Muscle of leg (tissue), 11 donors: ENCODE measurements around the gene CDKL4. TPM values are rescaled to one million over a fixed set of nuclear protein-coding genes. Genes with fewer than 3 reads are reported as not detected.

Experiments
- DNase-seq: peaks from one replicate; pipeline ENCODE4 v3.0.0; 2013
- H3K27ac ChIP-seq: one replicate; pipeline ENCODE4 v1.5.1; 2013; ENCODE audit warnings: mild to moderate bottlenecking, low read length, control low read depth
- H3K27me3 ChIP-seq: one replicate; pipeline ENCODE4 v1.6.1; 2013; ENCODE audit warnings: low read length; ENCODE audit not compliant: control insufficient read depth, insufficient read depth
- H3K36me3 ChIP-seq: one replicate; pipeline ENCODE4 v1.6.1; 2013; ENCODE audit warnings: low read length; ENCODE audit not compliant: control insufficient read depth, insufficient read depth
- H3K4me1 ChIP-seq: one replicate; pipeline ENCODE4 v1.6.1; 2013; ENCODE audit warnings: low read length; ENCODE audit not compliant: control insufficient read depth, insufficient read depth
- H3K4me3 ChIP-seq: one replicate; pipeline ENCODE4 v1.5.1; 2013; ENCODE audit warnings: low read length, control low read depth
- H3K9me3 ChIP-seq: replicated peaks from 2 replicates; pipeline ENCODE4 v1.6.1; 2013; ENCODE audit warnings: low read depth, low read length; ENCODE audit not compliant: control insufficient read depth
- WGBS: methylation state at CpG from one replicate; pipeline ENCODE4 v1.1.5; 2013; ENCODE audit warnings: missing lambda C conversion rate; ENCODE audit not compliant: insufficient coverage; 5-methylcytosine and 5-hydroxymethylcytosine counted together
- polyA plus RNA-seq, 8 donors: library from polyadenylated mRNA; unstranded; fragments of 120-200 nt; gene quantifications; one replicate each; pipeline versions ENCODE4 v1.2.1 to v1.2.3, GENCODE V29; 2013; ENCODE audit warnings: inconsistent platforms in 1 of 8, low replicate concordance in 1 of 8; ENCODE audit not compliant: insufficient read length in 8 of 8, insufficient read depth in 1 of 8
- total RNA-seq: library from RNA; stranded (reverse); fragments of 120-200 nt; gene quantifications from one replicate; pipeline ENCODE4 v1.2.4, GENCODE V29; 2013

CDKL4 gene
- total and polyA plus RNA-seq, 9 donors: 0.14 to 3.2 (median 0.27) TPM; not detected in 2

GRCh38 chr2:39136799-39137198, 107.0 kb downstream of the CDKL4 start:
- no peaks in the 10 kb centered on the region for H3K36me3 ChIP-seq
- no CpG with 5 or more reads among the region's 5 CpGs for WGBS
- H3K27me3 ChIP-seq: no peaks in the 10 kb centered on the region
- H3K4me3 ChIP-seq: no peak overlapping the region
- H3K9me3 ChIP-seq: no peaks in the 10 kb centered on the region
- no peak for DNase-seq
- peaks cover 6% of the 10 kb centered on the region for H3K4me1 ChIP-seq
- no peak overlapping the region for H3K27ac ChIP-seq

GRCh38 chr2:39135690-39136259, 108.0 kb downstream of the CDKL4 start:
- no peak for DNase-seq
- H3K9me3 ChIP-seq: no peaks in the 10 kb centered on the region
- H3K4me1 ChIP-seq: no peaks in the 10 kb centered on the region
- H3K27me3 ChIP-seq: no peaks in the 10 kb centered on the region
- H3K27ac ChIP-seq: no peak overlapping the region
- WGBS: 78% methylated on average over 2 of the region's 5 CpGs
- H3K36me3 ChIP-seq: no peaks in the 10 kb centered on the region
- no peak overlapping the region for H3K4me3 ChIP-seq

GRCh38 chr2:39133215-39133851, 110.4 kb downstream of the CDKL4 start:
- Histone ChIP-seq H3K27ac (no peak overlapping the region), H3K27me3 (no peaks in the 10 kb centered on the region), H3K4me3 (no peak overlapping the region), H3K36me3 (no peaks in the 10 kb centered on the region), H3K4me1 (no peaks in the 10 kb centered on the region), H3K9me3 (no peaks in the 10 kb centered on the region)
- WGBS: 78% methylated on average over 2 of the region's 3 CpGs
- DNase-seq: no peak

GRCh38 chr2:39128919-39129391, 114.8 kb downstream of the CDKL4 start:
- DNase-seq: no peak
- H3K27me3 ChIP-seq: no peaks in the 10 kb centered on the region
- no peaks in the 10 kb centered on the region for H3K36me3 ChIP-seq
- H3K27ac ChIP-seq: no peak overlapping the region
- WGBS: no CpG with 5 or more reads among the region's 1 CpG
- peaks cover 2% of the 10 kb centered on the region for H3K4me1 ChIP-seq
- H3K9me3 ChIP-seq: no peaks in the 10 kb centered on the region
- H3K4me3 ChIP-seq: no peak overlapping the region

GRCh38 chr2:39127973-39128372, 115.8 kb downstream of the CDKL4 start:
- Histone ChIP-seq H3K9me3 (no peaks in the 10 kb centered on the region), H3K4me3 (no peak overlapping the region), H3K36me3 (no peaks in the 10 kb centered on the region), H3K27ac (no peak overlapping the region), H3K27me3 (no peaks in the 10 kb centered on the region), H3K4me1 (peaks cover 8% of the 10 kb centered on the region)
- no CpG with 5 or more reads among the region's 1 CpG for WGBS
- peak; percentile 40 for DNase-seq

Other genes starting within 250 kb of the CDKL4 start
- gene SOS1, start 122.9 kb downstream of the CDKL4 start, total RNA-seq: 24.9 TPM
- gene SOS1, start 122.9 kb downstream of the CDKL4 start, polyA plus RNA-seq: 10 to 100 TPM; 18.5 to 33.8 (median 24.7) TPM
- gene MAP4K3, start 193.3 kb upstream of the CDKL4 start, total RNA-seq: 43.2 TPM
- gene MAP4K3, start 193.3 kb upstream of the CDKL4 start, polyA plus RNA-seq: 10 to 100 TPM; 24.9 to 40.3 (median 28.1) TPM